DND-41 (cell line): ENCODE measurements around the gene MUC5B.

Source experiments
- CTCF ChIP-seq: IDR thresholded peaks from 2 replicates; pipeline ENCODE4 v1.5.1; 2012; ENCODE audit warnings: borderline replicate concordance, low read length, moderate library complexity, mild to moderate bottlenecking; ENCODE audit not compliant: poor library complexity, severe bottlenecking; ENCODE audit errors: extremely low read depth
- EZH2 ChIP-seq: IDR thresholded peaks from 3 replicates; pipeline ENCODE4 v1.6.1; 2012; ENCODE audit warnings: borderline replicate concordance, low read depth, mild to moderate bottlenecking, moderate library complexity, low read length, inconsistent platforms; ENCODE audit not compliant: severe bottlenecking

DNA sequence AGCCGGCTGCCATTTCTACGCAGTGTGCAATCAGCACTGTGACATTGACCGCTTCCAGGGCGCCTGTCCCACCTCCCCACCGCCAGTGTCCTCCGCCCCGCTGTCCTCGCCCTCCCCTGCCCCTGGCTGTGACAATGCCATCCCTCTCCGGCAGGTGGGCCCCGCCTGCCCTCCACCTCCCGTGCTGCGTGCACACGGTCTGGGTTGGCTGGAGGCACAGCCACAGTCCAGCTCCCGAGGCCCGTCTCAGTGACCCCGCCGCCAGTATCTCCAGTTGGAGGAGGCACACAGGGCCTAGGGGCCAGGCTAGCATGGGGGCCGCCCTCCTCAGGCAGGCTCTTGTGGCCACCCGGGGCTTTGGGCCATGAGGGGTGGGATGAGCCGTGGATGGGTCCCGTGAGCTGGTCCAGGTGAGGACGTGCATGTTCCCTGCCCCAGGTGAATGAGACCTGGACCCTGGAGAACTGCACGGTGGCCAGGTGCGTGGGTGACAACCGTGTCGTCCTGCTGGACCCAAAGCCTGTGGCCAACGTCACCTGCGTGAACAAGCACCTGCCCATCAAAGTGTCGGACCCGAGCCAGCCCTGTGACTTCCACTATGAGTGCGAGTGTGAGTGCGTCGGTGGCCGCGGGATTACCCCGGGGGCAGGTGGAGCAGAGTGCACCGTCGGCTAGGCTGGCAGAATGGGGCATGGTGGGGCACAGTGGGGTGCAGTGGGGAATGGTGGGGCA lies 29.7 kb downstream of the MUC5B start:
- TF ChIP-seq CTCF: no peak
- no peak for TF ChIP-seq EZH2
